ENCODE data around the gene ECI2. TPM values are rescaled to one million over a fixed set of nuclear protein-coding genes. Genes with fewer than 3 reads are reported as not detected.

Gene ECI2
- total and polyA plus RNA-seq, 4 donors: 34.3 to 47.9 (median 38.6) TPM

DNA sequence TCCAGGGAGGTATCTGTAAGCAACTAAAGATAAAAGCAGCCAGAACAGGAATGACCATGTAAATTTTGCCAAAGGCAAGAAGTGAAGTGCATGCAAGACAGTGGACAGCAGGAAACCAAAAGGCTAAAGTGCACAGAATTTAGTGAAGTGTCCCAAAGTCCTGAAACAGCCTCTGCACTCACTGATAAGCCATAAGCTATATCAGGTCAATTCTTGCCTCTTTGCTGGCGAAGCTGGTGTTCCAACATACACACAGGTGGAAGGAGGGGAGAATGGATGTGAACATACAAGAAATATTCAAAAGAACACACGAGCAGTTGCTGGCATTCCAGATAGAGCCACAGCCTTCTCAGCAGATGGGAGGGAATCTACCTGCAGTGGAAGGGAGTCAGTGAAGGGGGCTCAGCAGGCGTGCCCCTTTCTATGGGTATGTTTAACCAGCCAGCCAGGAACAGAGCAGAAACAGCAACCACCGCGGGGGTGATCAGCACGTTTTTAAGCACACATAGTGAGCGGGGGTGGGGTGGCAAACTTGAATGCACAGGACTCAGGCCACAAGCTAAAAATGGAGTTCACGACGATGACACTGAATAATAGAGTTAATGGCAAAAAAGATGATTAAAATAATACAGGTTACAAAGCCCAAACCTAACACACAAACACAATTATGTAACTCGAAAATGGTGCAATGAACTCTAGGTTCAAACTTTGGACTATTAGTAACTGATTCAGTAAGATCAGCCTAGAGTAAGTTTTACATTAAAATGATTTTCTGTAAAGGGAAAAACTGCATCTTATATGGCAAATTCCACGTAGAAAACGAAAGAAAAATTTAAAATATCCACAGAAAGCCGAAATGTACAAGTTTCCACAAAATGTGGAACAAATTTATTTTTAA lies 1.2 kb downstream of the ECI2 start:
- Histone ChIP-seq H3K27ac (ENCODE audit: low read depth in 1 of 2, low read length in 2 of 2) (peak overlapping the region in 1 of 2 donors; percentile 25), H3K4me1 (ENCODE audit: control insufficient read depth in 1 of 2, insufficient read depth in 2 of 2, low read length in 2 of 2) (peaks cover 0 to 2% of the 10 kb centered on the region in 2 donors), H3K36me3 (ENCODE audit: control insufficient read depth in 1 of 2, insufficient read depth in 2 of 2, low read length in 1 of 2) (peaks cover 0 to 3% of the 10 kb centered on the region in 2 donors), H3K9me3 (ENCODE audit: control insufficient read depth, low read length) (no peaks in the 10 kb centered on the region), H3K27me3 (ENCODE audit: control insufficient read depth in 1 of 2, insufficient read depth in 2 of 2, low read length in 1 of 2) (no peaks in the 10 kb centered on the region), H3K4me3 (ENCODE audit: low read length in 2 of 2) (peak overlapping the region; percentile 29 to 60)
- ATAC-seq (ENCODE audit: low FRiP score): no peak
- DNase-seq: peak in 1 of 2 donors; percentile 54
- 6 to 9% methylated on average over 13 of the region's 13 CpGs for WGBS, 2 donors
- intact Hi-C loops (cut with DNase I): no loop called here

DNA sequence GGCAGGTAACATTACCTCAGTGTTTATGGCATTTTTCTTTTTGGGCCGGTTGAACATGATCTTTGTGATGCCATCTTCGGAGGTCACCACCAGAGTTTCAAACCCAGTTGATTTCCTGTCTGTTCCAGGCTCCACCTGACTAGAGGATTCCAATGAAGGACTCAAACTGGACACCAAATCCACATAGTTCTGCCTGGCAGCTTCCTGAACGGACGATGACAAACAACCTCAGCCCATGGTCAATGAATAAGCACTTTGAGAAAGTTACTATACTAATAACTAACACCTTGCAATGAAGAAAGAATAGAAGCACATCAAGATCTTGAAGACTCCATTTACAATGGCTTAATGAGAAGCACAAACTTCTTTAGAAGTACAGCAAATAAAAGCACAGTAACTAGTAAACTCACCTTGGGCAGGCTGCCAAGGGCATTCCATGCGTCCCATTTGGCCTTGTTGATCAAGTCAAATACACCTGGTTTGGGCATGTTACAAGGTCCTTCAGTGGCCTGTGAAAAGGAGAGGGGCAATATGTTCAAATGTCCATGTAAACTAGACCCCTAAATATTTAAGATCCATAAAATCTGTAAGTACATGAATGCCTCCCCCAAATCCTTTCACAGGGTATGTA lies 4.9 kb downstream of the ECI2 start:
- Histone ChIP-seq H3K36me3 (ENCODE audit: control insufficient read depth in 1 of 2, insufficient read depth in 2 of 2, low read length in 1 of 2) (peaks cover 0 to 7% of the 10 kb centered on the region in 2 donors), H3K4me1 (ENCODE audit: control insufficient read depth in 1 of 2, insufficient read depth in 2 of 2, low read length in 2 of 2) (no peaks in the 10 kb centered on the region), H3K9me3 (ENCODE audit: control insufficient read depth, low read length) (no peaks in the 10 kb centered on the region), H3K27me3 (ENCODE audit: control insufficient read depth in 1 of 2, insufficient read depth in 2 of 2, low read length in 1 of 2) (no peaks in the 10 kb centered on the region), H3K4me3 (ENCODE audit: low read length in 2 of 2) (no peak overlapping the region), H3K27ac (ENCODE audit: low read depth in 1 of 2, low read length in 2 of 2) (no peak overlapping the region)
- ATAC-seq (ENCODE audit: low FRiP score) (no peak), DNase-seq (no peak)
- intact Hi-C loops (cut with DNase I): no loop called here
- 84 to 86% methylated on average over 5 of the region's 5 CpGs for WGBS, 2 donors

DNA sequence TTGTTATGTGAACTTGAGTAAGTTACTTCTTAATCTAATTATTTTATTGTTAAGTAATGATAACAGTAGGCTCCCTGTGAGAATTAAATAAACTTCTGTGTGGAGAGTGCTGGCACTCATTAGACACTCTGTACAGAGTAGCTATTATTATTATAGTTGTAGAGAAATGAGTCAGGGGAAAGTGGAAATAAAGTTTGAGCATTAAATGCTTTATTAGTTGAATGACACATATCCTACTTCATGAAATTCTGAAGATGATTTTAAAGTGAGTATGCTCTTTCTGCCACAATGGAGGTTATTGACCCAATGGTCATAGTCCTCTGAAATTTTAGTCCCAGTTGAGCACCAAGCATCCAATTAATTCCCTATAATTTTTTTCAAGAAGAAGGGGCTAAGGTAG lies 5.9 kb downstream of the ECI2 start:
- intact Hi-C loops (cut with DNase I): no loop called here

DNA sequence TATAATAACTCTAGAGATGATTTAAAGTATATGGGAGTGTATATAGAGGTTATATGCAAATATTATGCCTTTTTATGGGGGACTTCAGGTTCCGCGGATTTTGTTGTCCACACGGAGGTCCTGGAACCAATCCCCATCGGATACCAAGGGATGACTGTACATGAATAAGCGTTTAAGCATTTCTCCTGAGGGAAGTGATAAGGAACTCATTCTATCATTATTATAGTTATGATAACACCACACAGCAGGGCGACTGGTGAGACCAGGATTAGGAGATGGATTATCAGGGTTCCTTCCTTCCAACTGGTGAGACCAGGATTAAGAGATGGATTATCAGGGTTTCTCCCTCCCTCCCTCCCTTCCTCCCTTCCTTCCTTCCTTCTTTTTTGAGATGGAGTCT lies 6.6 kb downstream of the ECI2 start:
- H3K4me3 ChIP-seq (ENCODE audit: low read length in 2 of 2): no peak overlapping the region
- 77 to 81% methylated on average over 6 of the region's 6 CpGs for WGBS, 2 donors
- H3K4me1 ChIP-seq (ENCODE audit: control insufficient read depth in 1 of 2, insufficient read depth in 2 of 2, low read length in 2 of 2): no peaks in the 10 kb centered on the region
- no peaks in the 10 kb centered on the region for H3K9me3 ChIP-seq (ENCODE audit: control insufficient read depth, low read length)
- H3K27ac ChIP-seq (ENCODE audit: low read depth in 1 of 2, low read length in 2 of 2): no peak overlapping the region
- peaks cover 0 to 11% of the 10 kb centered on the region in 2 donors for H3K36me3 ChIP-seq (ENCODE audit: control insufficient read depth in 1 of 2, insufficient read depth in 2 of 2, low read length in 1 of 2)
- ATAC-seq (ENCODE audit: low FRiP score): no peak
- H3K27me3 ChIP-seq (ENCODE audit: control insufficient read depth in 1 of 2, insufficient read depth in 2 of 2, low read length in 1 of 2): no peaks in the 10 kb centered on the region
- intact Hi-C loops (cut with DNase I): no loop called here
- DNase-seq: no peak

More for the DNA sequence above, 5.9 kb downstream of the ECI2 start:
- DNase-seq: no peak
- H3K27ac ChIP-seq (ENCODE audit: low read depth in 1 of 2, low read length in 2 of 2): no peak overlapping the region
- ATAC-seq (ENCODE audit: low FRiP score): no peak
- no peak overlapping the region for H3K4me3 ChIP-seq (ENCODE audit: low read length in 2 of 2)
- no peaks in the 10 kb centered on the region for H3K4me1 ChIP-seq (ENCODE audit: control insufficient read depth in 1 of 2, insufficient read depth in 2 of 2, low read length in 2 of 2)
- peaks cover 0 to 11% of the 10 kb centered on the region in 2 donors for H3K36me3 ChIP-seq (ENCODE audit: control insufficient read depth in 1 of 2, insufficient read depth in 2 of 2, low read length in 1 of 2)
- H3K27me3 ChIP-seq (ENCODE audit: control insufficient read depth in 1 of 2, insufficient read depth in 2 of 2, low read length in 1 of 2): no peaks in the 10 kb centered on the region
- H3K9me3 ChIP-seq (ENCODE audit: control insufficient read depth, low read length): no peaks in the 10 kb centered on the region

DNA sequence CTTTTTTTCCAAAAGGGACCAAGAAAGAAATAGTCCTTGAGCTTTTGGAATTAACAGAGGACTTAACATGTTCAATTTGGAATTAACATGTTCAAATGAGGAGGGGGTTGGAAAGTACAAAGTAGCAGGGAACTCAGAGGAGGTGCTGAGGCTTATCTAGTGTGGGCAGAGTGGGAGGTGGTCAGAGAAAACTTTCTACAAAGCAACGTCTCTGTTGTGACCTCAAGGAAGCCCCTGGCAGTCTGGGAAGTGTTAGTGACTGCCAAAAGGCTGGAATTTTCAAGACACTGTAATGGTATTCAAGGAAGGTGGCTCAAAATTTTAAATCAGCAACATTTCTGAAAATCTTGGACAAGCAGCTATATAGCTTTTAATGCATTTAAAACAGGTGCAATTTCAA lies 7.3 kb downstream of the ECI2 start:
- peaks cover 0 to 13% of the 10 kb centered on the region in 2 donors for H3K36me3 ChIP-seq (ENCODE audit: control insufficient read depth in 1 of 2, insufficient read depth in 2 of 2, low read length in 1 of 2)
- H3K9me3 ChIP-seq (ENCODE audit: control insufficient read depth, low read length): no peaks in the 10 kb centered on the region
- H3K4me3 ChIP-seq (ENCODE audit: low read length in 2 of 2): no peak overlapping the region
- H3K27ac ChIP-seq (ENCODE audit: low read depth in 1 of 2, low read length in 2 of 2): no peak overlapping the region
- H3K4me1 ChIP-seq (ENCODE audit: control insufficient read depth in 1 of 2, insufficient read depth in 2 of 2, low read length in 2 of 2): no peaks in the 10 kb centered on the region
- intact Hi-C loops (cut with DNase I): no loop called here
- WGBS, 2 donors: 16 to 18% methylated on average over 1 of the region's 1 CpG
- ATAC-seq (ENCODE audit: low FRiP score) (no peak), DNase-seq (no peak)
- no peaks in the 10 kb centered on the region for H3K27me3 ChIP-seq (ENCODE audit: control insufficient read depth in 1 of 2, insufficient read depth in 2 of 2, low read length in 1 of 2)

DNA sequence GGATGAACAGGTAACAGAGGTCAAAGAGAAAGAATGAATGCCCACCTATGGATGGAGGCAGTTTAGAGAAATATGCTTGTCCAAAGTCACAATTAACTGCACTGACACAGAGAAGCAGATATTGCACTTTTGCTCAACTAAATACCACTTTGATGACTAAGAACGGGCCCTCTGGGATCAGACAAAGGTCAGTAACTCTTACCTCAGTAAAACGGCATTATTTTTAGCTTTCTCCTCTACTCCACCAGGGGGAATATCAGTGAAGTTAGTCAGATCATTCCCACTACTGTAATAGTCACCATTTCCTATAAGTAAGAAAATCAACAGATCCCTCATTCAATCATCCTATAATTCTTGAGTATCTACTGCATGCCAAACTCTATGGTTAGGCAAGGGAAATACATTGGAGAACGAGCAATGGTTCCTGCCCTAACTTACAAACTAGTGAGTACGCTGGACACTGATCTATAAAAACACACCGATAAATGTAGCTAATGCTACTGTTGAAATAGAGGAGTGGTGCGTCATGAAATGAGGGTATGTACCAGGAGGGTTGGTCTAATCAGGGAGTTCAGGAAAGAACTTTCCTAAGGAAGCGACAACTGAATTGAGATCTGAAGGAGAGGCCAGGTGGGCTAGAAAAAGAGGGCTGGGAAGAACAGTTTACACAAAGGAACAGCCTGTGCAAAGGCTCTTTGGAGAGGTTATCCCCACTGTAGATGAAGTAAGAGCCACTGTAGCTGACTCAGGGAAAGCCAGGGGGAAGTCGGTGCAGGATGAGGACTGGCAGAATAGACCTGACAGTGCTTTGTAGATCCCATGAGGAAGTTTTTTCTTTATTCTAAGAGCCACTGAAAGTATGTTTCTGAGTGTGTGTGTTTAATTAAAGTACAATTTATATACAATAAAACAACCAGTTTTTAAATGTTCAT lies 9.2 kb downstream of the ECI2 start:
- H3K27ac ChIP-seq (ENCODE audit: low read depth in 1 of 2, low read length in 2 of 2): no peak overlapping the region
- no peaks in the 10 kb centered on the region for H3K9me3 ChIP-seq (ENCODE audit: control insufficient read depth, low read length)
- intact Hi-C loops (cut with DNase I): no loop called here
- no peaks in the 10 kb centered on the region for H3K27me3 ChIP-seq (ENCODE audit: control insufficient read depth in 1 of 2, insufficient read depth in 2 of 2, low read length in 1 of 2)
- no peak overlapping the region for H3K4me3 ChIP-seq (ENCODE audit: low read length in 2 of 2)
- ATAC-seq (ENCODE audit: low FRiP score) (peak; percentile 59), DNase-seq (no peak)
- no peaks in the 10 kb centered on the region for H3K4me1 ChIP-seq (ENCODE audit: control insufficient read depth in 1 of 2, insufficient read depth in 2 of 2, low read length in 2 of 2)
- 64 to 74% methylated on average over 8 of the region's 8 CpGs for WGBS, 2 donors
- H3K36me3 ChIP-seq (ENCODE audit: control insufficient read depth in 1 of 2, insufficient read depth in 2 of 2, low read length in 1 of 2): peaks cover 0 to 13% of the 10 kb centered on the region in 2 donors

DNA sequence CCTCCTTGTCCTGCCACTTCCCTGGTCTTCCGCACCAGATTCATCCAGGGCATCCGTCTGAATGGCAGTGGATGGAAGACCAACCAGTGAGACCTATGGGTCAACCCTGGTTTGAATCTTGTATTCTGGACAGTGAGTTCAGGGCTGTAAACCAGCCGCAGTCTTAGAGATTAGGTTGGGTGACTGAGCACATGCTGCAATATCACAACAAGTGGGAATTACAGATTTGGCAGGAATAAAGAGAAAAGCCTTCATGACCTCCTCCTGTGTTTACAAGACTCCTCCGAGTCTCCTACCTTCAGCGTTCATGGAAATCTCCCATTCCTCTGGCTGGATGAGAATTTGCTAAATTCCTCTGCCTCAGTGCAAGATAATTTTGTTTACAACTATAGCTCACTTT lies 9.9 kb downstream of the ECI2 start:
- ATAC-seq (ENCODE audit: low FRiP score) (no peak), DNase-seq (no peak)
- no peaks in the 10 kb centered on the region for H3K27me3 ChIP-seq (ENCODE audit: control insufficient read depth in 1 of 2, insufficient read depth in 2 of 2, low read length in 1 of 2)
- H3K36me3 ChIP-seq (ENCODE audit: control insufficient read depth in 1 of 2, insufficient read depth in 2 of 2, low read length in 1 of 2): peaks cover 0 to 12% of the 10 kb centered on the region in 2 donors
- H3K4me3 ChIP-seq (ENCODE audit: low read length in 2 of 2): no peak overlapping the region
- H3K27ac ChIP-seq (ENCODE audit: low read depth in 1 of 2, low read length in 2 of 2): no peak overlapping the region
- no peaks in the 10 kb centered on the region for H3K9me3 ChIP-seq (ENCODE audit: control insufficient read depth, low read length)
- no peaks in the 10 kb centered on the region for H3K4me1 ChIP-seq (ENCODE audit: control insufficient read depth in 1 of 2, insufficient read depth in 2 of 2, low read length in 2 of 2)
- WGBS, 2 donors: 84 to 89% methylated on average over 5 of the region's 5 CpGs
- intact Hi-C loops (cut with DNase I): no loop called here

DNA sequence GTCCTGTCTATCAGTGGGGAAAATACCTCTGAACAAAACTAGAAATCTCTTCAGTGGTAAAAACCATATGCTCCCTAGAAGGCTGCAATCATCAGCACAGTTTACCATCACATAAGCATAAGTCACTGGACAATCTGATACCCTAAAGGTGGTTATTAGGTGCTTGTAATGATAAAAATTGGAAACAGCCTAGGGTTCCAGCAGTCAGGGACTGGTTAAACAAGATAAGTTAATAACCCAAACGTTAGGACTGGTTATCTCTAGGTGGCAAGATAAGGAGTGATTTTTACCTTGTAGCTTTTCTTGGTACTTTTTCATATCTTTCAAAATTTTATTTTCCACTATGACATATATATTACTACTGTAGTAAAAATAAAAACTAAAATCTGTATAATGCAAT lies 11.0 kb downstream of the ECI2 start:
- DNase-seq (no peak), ATAC-seq (ENCODE audit: low FRiP score) (no peak)
- Histone ChIP-seq H3K4me3 (ENCODE audit: low read length in 2 of 2) (no peak overlapping the region), H3K36me3 (ENCODE audit: control insufficient read depth in 1 of 2, insufficient read depth in 2 of 2, low read length in 1 of 2) (peaks cover 3 to 10% of the 10 kb centered on the region in 2 donors), H3K4me1 (ENCODE audit: control insufficient read depth in 1 of 2, insufficient read depth in 2 of 2, low read length in 2 of 2) (no peaks in the 10 kb centered on the region), H3K27me3 (ENCODE audit: control insufficient read depth in 1 of 2, insufficient read depth in 2 of 2, low read length in 1 of 2) (no peaks in the 10 kb centered on the region), H3K27ac (ENCODE audit: low read depth in 1 of 2, low read length in 2 of 2) (no peak overlapping the region), H3K9me3 (ENCODE audit: control insufficient read depth, low read length) (no peaks in the 10 kb centered on the region)
- 15 to 16% methylated on average over 1 of the region's 1 CpG for WGBS, 2 donors
- intact Hi-C loops (cut with DNase I): no loop called here
